ENCODE measurements around the gene LZTR1.

The LZTR1 gene

DNA sequence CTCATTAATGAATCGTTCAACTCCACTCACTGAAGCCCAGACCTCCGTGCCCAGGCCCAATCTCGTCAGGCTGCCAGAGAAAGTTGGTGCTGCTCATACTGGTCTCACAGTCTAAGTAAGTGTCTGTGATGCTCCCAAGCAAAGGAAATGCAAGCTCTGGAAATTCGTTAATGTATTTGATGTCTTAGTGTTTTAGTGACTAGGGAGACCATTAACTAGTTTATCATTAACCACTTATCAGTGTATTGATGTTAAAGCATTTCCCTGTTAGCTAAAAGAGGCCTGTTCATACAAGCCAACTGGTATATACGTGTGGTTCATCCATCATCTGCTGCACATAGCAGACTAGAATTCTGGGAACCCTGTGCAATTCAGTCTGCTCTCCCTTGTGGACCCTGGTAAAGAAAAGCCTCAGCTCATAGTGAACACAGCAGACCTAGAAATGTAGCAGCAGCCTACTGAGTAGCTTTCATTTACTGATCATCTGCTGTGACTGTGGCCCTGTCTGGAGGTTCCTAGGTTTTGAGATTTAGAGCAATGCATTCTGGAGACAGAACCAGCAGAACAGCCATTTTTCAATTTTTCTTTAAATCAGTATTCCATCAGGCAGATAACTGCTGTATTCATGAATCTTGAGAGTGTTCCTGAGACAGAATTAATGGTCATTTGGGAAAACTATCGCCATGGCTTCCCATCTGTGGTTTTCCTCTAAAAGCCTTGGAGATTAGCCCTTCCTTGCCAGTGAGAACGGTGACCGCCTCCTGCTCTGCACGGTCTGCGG is 30.8 kb upstream of the LZTR1 start:
- DNase-seq, result no peak

GRCh38 chr22:20951932-20952380 is 30.1 kb upstream of the LZTR1 start:
- no peak for DNase-seq

DNA sequence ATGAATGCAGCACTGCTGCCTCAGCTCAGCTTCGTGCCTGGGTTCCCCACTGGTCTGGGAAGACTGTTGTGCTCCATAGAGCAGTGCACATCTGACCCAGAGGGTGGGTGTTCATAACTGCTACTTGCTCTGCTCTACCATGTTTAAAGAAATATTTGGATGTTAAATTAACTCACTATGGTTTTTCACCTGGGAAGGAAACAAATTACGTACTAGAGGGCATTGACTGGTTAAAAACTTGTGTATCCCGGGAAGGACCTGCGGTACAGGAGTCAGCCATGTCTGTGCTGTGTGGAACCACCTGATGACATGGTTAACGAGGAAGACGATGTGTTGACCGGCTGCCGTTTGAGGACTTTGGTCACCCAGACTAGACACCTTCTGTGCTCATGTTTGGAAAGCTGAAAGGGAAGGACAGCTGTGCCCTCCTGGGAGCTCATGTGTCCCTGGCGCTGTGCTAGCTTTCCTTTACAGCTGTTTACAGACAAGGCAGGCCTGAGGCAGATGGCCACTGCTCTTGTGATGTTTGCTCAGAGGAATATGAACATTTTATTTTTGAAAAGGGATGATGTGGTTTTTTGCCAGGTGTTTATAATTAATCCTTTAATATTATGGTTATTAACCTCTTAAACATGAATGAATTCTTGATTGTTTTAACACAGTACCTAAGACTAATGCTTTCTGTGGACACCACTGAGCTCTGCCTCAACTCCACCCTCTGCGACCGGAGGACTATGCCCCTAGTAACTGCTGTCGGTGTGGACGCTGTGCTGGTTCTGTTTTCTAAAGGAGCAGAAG is 29.4 kb upstream of the LZTR1 start:
- DNase-seq, result no peak

DNA sequence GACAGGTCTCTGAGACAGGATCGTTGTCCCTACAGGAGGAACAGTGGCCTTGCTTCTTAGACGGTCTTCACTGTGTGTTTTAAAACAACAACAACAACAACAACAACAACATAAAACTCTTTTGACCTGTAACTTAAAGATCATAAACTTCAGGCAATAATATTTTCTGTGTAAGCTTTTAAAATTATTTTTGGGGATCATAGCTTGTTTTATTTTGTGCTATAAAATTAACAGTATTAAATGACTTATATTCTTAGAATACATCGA is 28.8 kb upstream of the LZTR1 start:
- no peak for DNase-seq

- no peak for DNase-seq
Measured at GRCh38 chr22:20953668-20954500, 28.2 kb upstream of the LZTR1 start.

DNA sequence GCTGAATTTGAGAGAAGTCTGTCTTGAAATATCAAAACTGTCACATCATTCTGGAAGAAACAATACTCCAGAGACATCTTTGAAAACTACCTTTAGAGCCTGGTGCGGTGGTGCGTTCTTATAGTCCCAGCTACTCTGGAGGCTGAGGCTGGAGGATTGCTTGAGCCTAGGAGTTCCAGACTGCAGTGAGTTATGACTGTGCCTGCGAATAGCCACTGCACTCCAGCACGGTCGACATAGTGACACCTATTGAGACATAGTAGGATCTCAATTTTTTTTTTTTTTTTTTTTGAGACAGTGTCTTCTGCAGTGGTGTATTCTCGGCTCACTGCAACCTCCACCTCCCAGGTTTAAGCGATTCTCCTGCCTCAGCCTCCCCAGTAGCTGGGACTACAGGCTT is 26.5 kb upstream of the LZTR1 start:
- no peak for DNase-seq

DNA sequence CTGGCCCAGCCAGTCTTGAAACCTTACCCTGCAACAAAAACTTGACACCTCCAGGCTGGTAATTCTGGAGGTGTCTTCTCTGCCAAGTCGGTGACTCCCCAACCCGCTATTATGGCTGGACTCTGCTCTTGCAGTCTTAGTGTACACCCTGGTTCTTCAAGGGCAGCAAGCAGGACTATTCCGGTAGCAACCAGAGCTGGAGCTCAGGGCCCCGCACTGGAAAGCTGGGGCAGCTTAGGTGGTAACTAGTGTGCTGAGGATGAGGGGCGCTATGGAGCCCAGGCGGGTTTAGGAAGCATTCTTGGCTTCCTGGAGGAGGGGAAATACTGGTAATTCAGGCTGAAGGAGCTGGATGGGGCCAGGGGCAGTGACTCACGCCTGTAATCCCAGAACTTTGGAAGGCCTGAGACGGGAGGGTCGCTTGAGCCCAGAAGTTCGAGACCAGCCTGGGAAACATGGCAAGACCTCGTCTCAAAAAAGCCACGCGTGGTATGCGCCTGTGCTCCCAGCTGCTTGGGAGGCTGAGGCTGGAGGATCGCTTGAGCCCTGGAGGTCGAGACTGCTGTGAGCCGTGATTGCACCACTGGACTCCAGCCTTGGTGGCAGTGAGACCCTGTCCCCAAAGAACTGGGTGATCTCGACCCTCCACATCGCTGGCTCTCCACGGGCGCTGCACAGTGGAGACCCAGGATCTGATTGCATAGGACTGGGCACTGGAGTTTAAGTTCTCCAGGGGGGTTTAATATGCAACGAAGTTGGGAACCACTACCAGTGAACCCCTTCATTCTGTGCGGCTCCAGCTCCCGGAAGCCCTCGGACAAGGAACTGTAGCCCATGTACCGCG is 25.6 kb upstream of the LZTR1 start:
- no peak for DNase-seq

DNA sequence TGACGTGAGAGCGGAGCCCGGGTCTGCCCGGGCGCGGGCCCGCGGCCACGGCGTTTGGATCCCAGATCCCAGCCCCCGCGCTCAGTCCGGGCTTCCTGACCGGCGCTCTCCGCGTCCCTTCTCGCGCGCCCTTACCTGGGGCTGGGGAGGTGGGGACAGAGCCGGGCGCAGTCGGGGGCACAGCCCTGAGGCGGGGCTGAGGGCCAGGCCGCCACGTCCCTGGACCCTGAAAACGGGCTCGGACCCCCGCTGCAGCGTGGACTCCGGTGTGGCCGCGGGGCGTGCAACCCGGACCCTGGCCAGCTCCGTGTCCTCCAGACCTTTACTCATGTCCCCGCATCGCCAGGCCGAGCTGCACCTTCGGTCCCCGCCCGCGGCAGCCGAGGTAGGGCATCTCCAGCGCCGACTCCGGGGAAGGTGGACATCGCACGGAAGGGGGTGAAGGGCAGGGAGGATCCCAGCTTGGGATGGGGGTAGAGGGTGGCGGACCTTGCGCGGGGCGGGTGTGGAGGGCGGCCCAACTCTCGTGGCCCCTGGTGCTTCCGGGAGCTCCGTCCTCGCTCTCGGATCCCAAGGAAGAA is 24.9 kb upstream of the LZTR1 start:
- no peak for DNase-seq

DNA sequence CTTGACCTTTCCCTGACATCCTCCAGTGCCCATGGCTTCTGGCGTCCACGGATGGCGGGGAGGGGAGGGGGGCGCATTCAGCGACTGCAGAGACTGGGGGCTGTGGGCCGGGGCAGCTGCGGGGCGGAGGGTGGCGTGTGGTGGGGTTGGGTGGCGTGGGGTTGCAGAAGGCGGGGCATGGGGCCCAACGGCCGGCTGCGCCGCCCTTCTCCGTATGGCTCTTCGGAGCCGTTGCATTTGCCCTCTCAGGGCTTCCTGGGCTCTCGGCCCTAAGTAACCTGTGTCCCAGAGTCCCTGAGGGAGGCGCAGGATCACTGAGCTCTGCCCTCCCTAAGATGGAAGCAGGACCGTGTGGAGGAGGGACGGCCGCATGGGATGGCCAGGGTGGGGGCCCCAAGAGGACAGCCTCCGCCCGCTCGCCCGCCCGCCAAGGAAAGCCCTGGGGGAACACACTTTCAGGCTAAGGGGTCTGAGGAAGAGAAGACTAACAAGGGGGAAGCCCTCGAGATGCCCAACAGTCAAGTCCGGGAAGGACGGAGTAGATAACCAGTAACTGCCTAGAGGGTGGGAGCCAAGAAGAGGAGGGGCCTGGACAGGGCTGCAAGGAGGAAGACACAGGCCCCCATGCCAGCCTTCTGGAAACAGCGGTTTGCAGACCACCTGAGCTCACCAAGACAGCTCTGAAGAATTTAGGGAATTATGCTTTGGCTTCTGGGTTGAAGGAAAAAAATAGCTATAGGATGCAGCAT is 24.2 kb upstream of the LZTR1 start:
- no peak for DNase-seq

DNA sequence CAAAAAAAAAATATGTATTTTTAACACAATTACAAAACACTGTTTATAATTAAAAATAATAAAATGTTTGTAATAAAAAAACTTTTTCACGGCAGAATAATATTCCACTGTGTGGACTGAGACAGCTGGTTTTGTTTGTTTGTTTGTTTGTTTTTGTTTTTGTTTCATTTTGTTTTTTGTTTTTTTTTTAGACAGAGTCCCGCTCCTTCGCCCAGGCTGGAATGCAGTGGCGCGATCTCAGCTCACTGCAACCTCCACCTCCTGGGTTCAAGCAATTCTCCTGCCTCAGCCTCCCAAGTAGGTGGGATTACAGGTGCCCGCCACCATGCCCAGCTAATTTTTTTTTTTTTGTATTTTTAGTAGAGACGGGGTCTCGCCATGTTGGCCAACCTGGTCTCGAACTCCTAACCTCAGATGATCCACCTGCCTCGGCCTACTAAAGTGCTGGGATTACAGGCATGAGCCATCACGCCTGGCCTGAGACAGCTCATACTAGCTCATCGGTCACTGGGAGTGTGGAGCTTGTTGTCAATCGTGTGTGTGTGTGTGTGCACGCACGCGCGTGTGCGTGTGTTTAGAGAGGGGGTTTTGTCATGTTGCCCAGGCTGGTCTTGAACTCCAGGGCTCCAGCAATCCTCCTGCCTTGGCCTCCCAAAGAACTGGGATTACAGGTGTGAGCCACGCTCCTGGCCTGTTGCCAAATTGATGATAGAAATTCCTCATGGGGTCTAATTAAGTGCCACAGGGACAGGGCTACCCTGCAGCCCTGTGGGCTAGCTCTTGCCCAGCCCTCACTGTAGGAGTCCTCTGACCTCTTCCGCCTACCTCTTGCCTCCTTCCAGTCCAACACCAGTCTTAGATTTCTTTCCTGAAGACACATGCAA is 22.3 kb upstream of the LZTR1 start:
- DNase-seq, result no peak

DNA sequence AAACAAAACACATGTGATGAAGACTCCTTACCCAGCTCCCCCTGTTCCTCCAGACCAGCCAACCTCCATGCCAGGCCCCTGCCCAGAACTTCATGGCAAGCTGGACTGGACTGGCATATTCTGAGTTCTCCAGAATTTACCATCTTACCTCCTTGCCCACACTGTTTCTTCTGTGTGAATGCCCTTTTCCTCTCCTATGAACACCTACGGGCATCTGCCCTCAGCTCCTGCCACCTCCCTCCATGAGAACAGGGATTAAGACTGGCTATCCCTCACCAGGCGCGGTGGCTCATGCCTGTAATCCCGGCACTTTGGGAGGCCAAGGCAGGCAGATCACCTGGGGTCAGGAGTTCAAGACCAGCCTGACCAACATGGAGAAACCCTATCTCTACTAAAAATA is 21.5 kb upstream of the LZTR1 start:
- no peak for DNase-seq

GRCh38 chr22:20962491-20962945 is 19.6 kb upstream of the LZTR1 start:
- no peak for DNase-seq

DNA sequence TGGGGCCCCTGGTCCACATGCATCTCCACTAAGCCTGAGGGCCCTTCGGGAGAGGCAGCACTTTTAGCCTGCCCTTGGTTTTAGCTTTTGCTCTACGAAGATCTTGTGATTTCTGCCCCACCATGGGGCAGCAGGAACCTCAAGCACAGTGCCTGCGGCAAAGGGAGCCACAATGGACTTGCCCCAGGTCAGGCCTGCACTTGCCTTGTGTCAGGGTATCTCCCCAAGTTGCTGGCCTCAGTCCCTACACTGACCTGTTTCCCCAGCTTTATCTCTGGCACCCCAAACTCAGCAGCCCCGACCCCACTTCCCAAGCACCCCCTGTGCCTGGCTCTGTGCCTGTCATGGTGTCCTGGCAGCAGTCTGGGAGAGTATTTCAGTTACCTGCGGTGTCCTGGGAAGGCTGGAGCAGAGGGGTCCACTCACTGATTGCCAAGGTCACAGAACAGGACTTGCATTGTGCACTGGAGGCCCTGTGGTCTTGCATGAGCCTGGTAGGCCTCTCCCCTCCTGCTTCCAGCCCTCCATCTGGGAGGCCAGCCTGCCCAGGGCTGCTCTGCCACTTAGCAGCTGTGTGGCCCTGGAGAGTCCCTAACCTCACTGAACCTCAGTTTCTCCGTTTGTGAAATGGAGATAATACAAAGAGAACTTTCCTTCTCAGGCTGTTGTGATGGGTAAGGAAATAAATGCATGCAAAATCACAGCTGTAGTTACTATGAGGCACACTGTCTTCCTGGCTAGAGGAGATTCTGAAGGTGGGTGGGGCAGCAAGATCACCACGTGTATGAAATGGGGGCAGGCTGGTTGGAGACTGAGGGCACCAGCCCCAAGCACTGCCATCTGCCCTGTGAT is 18.7 kb upstream of the LZTR1 start:
- no peak for DNase-seq

DNA sequence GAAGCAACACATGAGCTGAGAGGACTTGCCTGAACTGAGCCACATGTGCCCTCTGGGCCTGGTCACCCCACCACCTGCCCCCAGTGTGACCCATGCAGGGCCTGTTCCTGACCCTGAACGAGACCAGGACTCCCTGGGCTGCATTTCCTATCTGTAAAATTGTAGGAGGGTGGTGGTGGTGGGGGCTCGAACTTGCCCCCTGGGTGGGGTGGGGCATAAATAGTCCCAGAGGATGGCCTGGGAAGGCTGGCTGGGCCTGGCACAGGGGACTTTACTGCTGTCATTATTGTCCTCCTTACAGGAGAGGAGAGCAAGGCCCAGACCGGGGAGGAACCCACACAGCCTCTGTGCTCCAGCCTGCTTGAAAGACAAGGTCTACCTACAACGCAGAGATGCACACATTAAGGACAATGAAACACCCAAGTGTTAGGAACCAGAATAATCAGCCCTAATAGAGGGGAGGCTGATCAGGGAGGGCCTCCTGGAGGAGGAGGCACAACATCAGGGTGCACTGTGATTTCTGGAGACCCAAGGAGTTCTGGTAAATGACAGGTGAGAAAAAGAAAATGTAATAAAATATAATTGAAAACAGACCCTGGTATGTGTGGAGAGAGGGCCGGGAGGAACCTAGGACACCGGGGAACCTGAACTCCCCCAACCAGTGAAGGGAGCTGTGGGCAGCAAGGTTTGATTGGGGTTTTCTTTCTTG is 17.9 kb upstream of the LZTR1 start:
- no peak for DNase-seq

- no peak for DNase-seq
Measured at GRCh38 chr22:20964799-20965103, 17.3 kb upstream of the LZTR1 start.

DNA sequence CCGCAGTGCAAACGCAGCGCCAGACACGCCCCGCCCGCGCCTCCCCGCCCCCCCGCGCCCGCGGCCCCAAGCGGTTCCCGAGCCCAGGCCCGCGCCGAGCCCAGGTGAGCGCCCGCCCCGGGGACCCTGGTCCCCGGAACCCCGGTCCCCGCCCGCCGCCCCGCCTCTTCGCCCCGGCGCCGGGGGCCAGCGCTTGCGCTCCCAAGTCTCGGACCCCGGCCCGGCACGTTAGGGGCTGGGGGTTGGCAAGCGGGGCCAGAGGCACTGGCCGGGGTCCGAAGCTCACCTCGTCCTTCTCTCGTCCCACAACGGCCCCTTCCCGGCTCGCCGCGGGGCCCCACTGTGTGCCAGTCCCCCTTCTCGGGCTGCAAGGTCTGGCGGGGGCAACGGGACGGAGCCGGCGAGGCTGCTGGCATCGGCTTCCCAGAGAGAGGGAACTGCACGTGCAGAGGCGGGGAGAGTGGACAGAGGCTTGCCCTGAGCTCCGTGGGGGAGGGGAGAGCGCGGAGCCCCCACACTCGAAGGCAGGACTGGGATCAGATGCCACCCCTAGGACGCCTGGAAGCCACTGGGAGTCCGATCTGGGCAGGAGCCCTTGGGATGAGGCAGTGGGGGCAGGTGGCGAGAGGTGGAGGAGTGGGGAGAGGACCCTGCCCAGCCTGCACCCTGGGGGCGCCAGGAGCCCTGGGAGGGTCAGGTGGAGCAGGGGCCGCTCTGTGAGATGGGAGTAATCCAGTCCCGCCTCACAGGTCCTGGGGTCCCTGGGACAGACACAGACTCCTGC is 16.8 kb upstream of the LZTR1 start:
- no peak for DNase-seq

DNA sequence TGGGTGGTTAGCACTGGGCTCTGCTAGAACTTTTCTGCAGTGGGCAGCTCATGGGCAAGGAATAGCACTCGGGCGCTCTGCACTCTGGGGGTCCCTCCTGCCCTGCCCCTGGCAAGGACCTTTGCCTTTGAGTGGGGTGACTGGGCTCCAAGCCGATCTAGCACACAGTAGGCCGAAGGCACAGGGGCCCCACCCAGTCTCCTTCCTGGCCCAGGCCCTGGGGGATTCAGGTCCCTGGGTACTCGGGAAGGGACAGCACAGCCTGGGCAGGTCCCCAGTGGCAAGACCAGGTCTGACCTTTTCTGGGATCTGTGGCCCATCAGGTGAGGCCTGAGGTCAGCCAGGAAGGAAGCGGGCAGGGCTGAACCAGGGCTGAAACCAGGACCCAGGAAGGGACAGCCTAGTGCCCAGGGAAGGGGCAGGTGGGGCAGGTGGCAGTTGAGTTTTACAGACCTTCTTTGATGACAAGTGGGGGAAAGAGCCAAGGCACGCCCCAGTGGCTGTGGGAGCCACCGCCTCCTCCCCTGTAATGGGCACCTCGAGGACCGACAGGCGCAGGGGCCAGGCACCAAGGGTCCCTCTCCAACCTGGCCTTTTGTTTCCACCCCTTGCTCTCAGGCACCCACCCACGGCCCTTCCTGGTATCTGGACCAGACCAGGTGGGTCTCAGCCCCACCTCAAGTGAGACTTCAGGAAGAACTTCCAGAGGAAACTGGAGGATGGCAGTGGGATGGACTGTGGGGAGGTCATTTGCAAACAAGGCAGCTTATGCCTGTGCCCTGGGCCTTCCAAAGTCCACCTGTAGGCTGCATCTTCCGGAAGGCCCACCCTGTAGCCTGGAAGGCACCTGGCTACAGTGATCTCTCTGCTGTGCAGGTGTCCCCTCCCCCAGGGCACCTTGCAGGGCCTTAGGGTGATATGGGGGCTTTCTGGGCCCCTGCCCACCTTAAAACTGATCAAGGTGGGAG is 15.9 kb upstream of the LZTR1 start:
- no peak for DNase-seq

Measured in central memory CD4-positive, alpha-beta T cell (primary cell).